Left ventricle myocardium inferior (tissue), 1 donor: Measurements from ENCODE around the gene KRT5. TPM values are rescaled to one million over a fixed set of nuclear protein-coding genes. Genes with fewer than 3 reads are reported as not detected.

Source experiments
- DNase-seq: peaks from one replicate; pipeline ENCODE4 v3.0.0-alpha.2; 2020
- H3K27ac ChIP-seq: fragments of 200-600 bp; replicated peaks from 2 replicates; pipeline ENCODE4 v1.8.0; 2021
- H3K27me3 ChIP-seq: fragments of 200-600 bp; 2 replicates; pipeline ENCODE4 v1.8.0; 2021; ENCODE audit warnings: low read depth
- H3K36me3 ChIP-seq: fragments of 200-600 bp; 2 replicates; pipeline ENCODE4 v1.8.0; 2021
- H3K4me1 ChIP-seq: fragments of 200-600 bp; 2 replicates; pipeline ENCODE4 v1.8.0; 2021
- H3K4me3 ChIP-seq: fragments of 200-600 bp; 2 replicates; pipeline ENCODE4 v1.8.0; 2021; ENCODE audit warnings: mild to moderate bottlenecking, moderate library complexity
- H3K9me3 ChIP-seq: fragments of 200-600 bp; replicated peaks from 2 replicates; pipeline ENCODE4 v1.8.0; 2021
- CTCF ChIP-seq: fragments of 200-600 bp; IDR thresholded peaks from 2 replicates; pipeline ENCODE4 v1.8.0; 2021; ENCODE audit warnings: antibody characterized with exemption, mild to moderate bottlenecking, borderline replicate concordance
- intact Hi-C: fragments of 100-400 bp; cut with micrococcal nuclease; formaldehyde crosslinking; loops from one replicate; pipeline ENCODE4 v1.11.0; 2022
- total RNA-seq: library from RNA; stranded (reverse); fragmentation: NEBNext Ultra II Directional; extraction: Animal tissue kit (Norgen Biotek cat#: 25700); gene quantifications from one replicate; pipeline ENCODE4 v1.2.1, GENCODE V29; 2021
- donor health status: DM: no; HTN: yes; CAD: no; lungs with severe emphysema.

The KRT5 gene
- total RNA-seq, 1 donor from 2014 or later: not detected

GRCh38 chr12:52552055-52552454 lies 31.9 kb upstream of the KRT5 start:
- no peaks in the 10 kb centered on the region for H3K36me3 ChIP-seq
- no peak for TF ChIP-seq CTCF
- no peaks in the 10 kb centered on the region for H3K9me3 ChIP-seq
- no peak for DNase-seq
- intact Hi-C loops: no loop called here
- H3K4me3 ChIP-seq: no peak overlapping the region
- H3K27ac ChIP-seq: no peak overlapping the region
- H3K4me1 ChIP-seq: peaks cover 17% of the 10 kb centered on the region
- no peaks in the 10 kb centered on the region for H3K27me3 ChIP-seq

GRCh38 chr12:52551216-52551865 lies 31.1 kb upstream of the KRT5 start:
- H3K36me3 ChIP-seq: no peaks in the 10 kb centered on the region
- no peaks in the 10 kb centered on the region for H3K9me3 ChIP-seq
- peaks cover 4% of the 10 kb centered on the region for H3K27me3 ChIP-seq
- H3K4me1 ChIP-seq: peaks cover 17% of the 10 kb centered on the region
- H3K4me3 ChIP-seq: no peak overlapping the region
- peak overlapping the region; percentile 7 for H3K27ac ChIP-seq
- no peak for TF ChIP-seq CTCF
- intact Hi-C loops: no loop called here
- peak; percentile 36 for DNase-seq

GRCh38 chr12:52546126-52546525 lies 25.9 kb upstream of the KRT5 start:
- no peak overlapping the region for H3K27ac ChIP-seq
- no peak overlapping the region for H3K4me3 ChIP-seq
- H3K4me1 ChIP-seq: peaks cover 5% of the 10 kb centered on the region
- no peaks in the 10 kb centered on the region for H3K36me3 ChIP-seq
- peaks cover 4% of the 10 kb centered on the region for H3K27me3 ChIP-seq
- intact Hi-C loops: no loop called here
- no peak for DNase-seq
- no peak for TF ChIP-seq CTCF
- H3K9me3 ChIP-seq: no peaks in the 10 kb centered on the region

GRCh38 chr12:52543985-52544883 lies 24.0 kb upstream of the KRT5 start:
- no peak for TF ChIP-seq CTCF
- intact Hi-C loops: no loop called here
- H3K36me3 ChIP-seq: no peaks in the 10 kb centered on the region

GRCh38 chr12:52542785-52543318 lies 22.7 kb upstream of the KRT5 start:
- Histone ChIP-seq H3K4me1 (no peaks in the 10 kb centered on the region), H3K9me3 (no peaks in the 10 kb centered on the region), H3K27ac (no peak overlapping the region), H3K36me3 (no peaks in the 10 kb centered on the region), H3K4me3 (no peak overlapping the region), H3K27me3 (peaks cover 8% of the 10 kb centered on the region)
- intact Hi-C loops: no loop called here
- no peak for DNase-seq
- no peak for TF ChIP-seq CTCF

More at GRCh38 chr12:52543985-52544883, 24.0 kb upstream of the KRT5 start:
- H3K4me3 ChIP-seq: no peak overlapping the region
- no peaks in the 10 kb centered on the region for H3K4me1 ChIP-seq
- DNase-seq: no peak
- H3K27ac ChIP-seq: no peak overlapping the region
- peaks cover 8% of the 10 kb centered on the region for H3K27me3 ChIP-seq
- H3K9me3 ChIP-seq: no peaks in the 10 kb centered on the region
